H54 (cell line): ENCODE measurements around the gene MRPS30.
"Not testable (repeated sequence)": the region's sequence is repeated elsewhere in the genome, so short reads cannot be mapped to it uniquely, and the experiment has no call there.

Source experiments
- DNase-seq: peaks from one replicate; pipeline ENCODE4 v3.0.0; 2011; ENCODE audit warnings: low spot score, mixed read lengths; ENCODE audit not compliant: insufficient read length
- FAIRE-seq: peaks from 3 replicates; lab custom pipeline; 2011; peaks lifted over from hg19 to GRCh38; lab: Jason Lieb, UNC
- POLR2A ChIP-seq: IDR thresholded peaks from 2 replicates; pipeline ENCODE4 v1.6.1; 2011; ENCODE audit warnings: low read depth, mild to moderate bottlenecking, low read length

Gene MRPS30

DNA sequence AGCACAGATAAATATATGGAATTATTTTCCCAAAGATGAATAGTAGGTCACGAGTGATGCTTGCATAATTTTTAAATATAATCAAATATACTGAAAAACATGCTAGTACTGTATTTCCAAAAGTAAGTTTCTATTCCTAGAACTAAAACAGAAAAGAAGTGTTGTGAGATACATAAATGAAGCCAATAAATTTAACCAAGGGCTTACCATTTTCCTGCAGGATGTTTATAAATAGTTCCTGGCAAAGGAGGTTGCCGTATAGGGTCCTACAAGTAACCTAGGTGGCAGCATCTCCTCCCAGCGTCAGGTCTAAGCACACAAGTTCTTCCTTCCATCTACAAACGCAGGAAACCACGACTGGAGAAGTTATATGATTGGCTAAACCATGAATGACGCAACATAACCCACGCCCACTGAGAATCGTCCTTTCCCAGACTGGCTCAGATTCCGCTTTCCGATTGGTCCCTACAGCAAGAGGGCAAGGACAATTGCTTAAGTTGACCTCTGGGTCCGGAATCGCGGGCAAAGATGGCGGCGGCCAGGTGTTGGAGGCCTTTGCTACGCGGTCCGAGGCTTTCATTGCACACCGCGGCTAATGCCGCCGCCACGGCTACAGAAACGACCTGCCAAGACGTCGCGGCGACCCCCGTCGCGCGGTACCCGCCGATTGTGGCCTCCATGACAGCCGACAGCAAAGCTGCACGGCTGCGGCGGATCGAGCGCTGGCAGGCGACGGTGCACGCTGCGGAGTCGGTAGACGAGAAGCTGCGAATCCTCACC, at the start of gene MRPS30:
MRPS30 (plus strand) TSS at position 513 of the 780 bp plus-strand sequence; CDS start at position 529, 16 bp downstream.
- DNase-seq (peak; percentile 61), FAIRE-seq (peak; percentile 100)
- peak; percentile 78 for TF ChIP-seq POLR2A

DNA sequence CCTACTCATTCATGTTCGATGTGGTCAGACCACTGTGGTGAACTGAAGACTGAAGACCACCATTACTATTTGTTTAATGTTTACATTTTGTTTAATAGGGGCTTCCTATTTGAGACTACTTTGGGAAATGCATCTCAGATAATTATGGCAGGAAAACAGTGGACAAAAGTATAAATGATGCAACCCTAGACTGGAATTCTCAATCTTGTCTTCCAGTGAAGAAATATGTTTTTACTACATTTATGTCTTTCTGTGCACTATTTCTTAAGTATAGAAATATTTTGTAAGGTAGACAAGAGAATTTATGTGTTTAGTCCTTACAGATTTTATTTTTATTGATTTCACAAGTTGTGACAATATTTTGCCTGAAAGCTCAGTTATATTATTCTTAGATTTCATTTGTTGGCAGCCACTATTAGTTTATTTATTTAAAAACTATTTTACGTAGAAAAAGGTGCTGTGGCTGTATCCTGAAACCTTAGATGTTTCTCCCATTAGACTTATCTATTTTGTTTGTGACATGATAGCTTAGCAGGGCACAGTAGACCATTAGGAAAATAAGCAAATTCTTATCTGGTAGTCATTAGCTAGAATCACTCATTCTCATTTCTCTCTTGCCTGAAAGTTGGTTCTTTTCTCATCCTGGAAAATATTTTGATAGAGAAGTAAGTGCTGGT, 39.4 kb upstream of the MRPS30 start:
- DNase-seq, result no peak
- no peak for FAIRE-seq
- no peak for TF ChIP-seq POLR2A

DNA sequence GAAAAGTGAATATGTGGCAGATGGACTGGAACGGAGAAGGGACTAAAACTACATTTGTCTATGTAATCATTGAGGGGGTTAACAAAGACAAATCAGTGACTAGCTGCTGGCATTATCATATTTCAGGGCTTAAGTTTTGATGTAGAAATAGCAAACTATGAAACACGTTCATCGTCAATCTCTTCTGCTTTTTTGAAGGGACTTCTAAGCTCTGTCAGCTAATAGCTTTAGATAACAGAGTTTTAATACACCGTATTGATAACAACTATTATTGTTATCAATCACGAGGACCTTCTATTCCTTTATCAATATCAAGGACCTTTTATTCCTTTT, 38.9 kb upstream of the MRPS30 start:
- no peak for DNase-seq
- TF ChIP-seq POLR2A, result no peak

DNA sequence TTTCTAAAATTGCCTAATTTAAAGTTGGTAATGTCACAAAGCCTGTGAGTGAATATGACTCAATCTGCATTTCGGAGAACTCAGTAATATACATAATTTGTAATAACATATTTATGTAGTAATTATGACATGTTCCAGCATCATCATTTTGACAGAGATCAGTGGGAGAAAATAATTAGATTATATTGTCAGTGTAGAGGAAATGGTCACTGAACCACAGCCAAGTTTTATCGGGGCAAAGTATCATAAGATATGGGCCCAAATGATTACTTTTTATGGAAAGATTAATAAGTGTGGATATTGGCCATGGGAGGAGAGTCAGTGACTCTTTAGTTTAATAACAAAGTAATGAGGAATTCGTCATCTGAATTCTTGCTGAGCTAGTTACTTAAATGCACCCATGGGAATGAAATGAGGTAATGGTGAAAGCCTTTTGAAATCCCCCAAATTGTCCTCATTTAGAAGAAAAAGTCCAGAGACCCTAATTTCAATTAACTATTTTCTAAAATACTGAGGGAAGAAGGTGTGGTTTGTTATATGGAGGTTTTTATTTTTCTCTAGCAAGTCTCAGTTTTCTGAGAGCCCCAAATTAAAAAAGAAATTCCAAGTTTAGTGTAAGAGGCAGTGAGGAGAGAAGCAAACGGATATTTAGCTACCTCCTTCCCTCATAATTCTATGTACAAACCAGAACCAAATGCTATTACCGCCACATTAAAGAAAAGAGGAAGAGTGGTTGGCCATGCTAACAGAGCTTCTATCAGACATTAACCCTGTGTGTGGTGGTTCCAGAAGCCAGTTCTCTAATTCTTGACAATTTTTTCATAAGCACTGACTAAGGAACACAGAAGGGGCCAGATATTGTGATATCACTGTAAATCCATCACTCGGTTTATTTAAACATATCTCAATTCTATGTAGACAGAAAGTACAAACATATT, 37.7 kb upstream of the MRPS30 start:
- TF ChIP-seq POLR2A, result no peak
- DNase-seq (no peak), FAIRE-seq (peak; percentile 50)

More for the DNA sequence above, 38.9 kb upstream of the MRPS30 start:
- FAIRE-seq, result peak; percentile 62

DNA sequence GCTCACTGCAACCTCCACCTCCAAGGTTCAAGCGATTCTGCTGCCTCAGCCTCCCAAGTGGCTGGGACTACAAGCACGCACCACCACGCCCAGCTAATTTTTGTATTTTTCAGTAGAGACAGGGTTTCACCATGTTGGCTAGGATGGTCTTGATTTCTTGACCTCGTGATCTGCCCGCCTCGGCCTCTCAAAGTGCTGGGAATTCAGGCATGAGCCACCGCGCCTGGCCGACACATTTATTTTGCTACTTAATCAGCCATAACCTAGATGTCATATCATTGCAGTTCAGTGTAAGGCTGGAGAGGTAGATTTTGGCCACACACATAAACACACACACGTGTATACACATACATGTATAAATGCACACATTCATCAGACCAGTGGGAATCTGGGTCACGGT, 36.4 kb upstream of the MRPS30 start:
- FAIRE-seq, DNase-seq: not testable (repeated sequence)

DNA sequence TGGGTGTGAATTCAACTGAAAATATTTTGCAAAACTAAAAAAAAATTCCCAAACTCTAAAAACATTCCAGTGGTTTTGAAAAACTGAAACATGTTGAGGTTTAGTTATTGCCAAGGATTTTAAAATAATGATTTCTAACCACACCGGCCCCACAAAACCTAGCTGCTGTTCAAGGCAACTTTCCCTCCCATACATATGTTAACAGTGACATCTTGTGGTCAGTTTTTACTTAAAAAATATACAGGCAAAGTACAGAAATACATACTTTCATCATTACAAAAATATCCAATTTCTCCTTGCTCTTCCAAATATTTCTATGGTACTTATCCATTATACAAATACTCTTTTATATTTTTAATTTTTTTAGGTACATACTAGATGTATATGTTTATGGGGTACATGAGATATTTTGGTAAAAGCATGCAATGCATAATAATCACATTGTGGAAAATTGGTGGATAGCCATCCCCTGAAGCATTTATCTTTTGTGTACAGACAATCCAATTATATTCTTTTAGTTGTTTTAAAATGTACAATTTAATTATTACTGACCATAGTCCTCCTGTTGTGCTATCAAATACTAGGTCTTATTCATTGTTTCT, 34.4 kb upstream of the MRPS30 start:
- DNase-seq (no peak), FAIRE-seq (peak; percentile 91)
- no peak for TF ChIP-seq POLR2A

DNA sequence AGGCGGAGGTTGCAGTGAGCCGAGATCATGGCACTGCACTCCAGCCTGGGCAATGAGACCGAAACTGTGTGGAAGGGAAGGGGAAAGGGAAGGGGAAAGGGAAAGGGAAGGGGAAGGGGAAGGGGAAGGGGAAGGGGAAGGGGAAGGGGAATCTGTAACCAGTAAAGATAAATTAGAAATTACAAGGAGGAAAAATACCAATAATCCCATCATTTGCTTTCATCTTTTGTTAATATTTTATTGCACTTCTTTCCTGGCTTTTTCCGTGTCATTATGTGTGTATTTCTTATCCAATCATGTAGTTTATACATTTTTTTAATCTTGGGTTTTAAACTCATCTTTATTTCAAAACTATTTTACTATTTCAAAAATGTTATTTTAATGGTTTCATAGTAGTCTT, 29.6 kb upstream of the MRPS30 start:
- DNase-seq, result no peak
- FAIRE-seq, result no peak
- TF ChIP-seq POLR2A, result no peak

DNA sequence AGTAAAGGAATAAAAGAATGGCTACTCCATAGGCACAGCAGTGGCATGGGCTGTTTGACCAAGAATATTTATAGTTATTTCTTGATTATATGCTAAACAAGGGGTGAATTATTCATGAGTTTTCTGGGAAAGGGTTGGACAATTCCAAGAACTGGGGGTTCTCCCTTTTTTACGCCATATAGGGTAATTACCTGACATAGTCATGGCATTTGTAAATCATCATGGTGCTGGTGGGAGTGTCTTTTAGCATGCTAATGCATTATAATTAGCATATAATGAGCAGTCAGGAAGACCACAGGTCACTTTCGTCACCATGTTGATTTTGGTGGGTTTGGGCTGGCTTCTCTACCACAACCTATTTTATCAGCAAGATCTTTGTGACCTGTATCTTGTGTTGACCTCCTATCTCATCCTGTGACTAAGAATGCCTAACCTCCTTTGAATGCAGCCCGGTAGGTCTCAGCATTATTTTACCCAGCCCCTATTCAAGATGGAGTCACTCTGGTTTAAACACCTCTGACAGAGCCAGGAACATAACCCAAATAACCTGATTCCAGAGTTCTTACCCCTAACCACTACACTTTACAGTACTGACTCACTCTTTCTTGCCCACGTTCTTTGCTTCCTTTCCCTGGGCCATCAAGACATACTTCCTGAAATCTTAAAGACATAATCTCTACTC, 25.0 kb upstream of the MRPS30 start:
- TF ChIP-seq POLR2A, result no peak
- FAIRE-seq (no peak), DNase-seq (no peak)

DNA sequence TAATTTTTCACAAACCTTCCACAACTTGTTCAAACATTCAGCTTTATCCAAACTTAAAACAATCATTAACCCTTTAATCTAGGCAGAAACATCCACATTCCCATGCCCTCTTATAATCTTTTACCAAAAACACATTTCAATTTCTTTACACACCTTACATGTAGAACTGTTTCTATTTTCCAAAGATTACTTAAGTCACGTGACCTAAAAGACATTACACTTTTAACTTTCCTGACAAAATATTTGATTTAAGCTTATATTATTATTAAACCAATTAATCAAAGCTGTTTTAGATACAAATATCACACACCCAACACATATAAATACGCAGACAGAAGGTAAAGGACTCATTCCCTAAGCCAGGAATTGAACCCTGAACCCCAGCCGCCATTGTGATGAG, 21.0 kb upstream of the MRPS30 start:
- peak; percentile 23 for FAIRE-seq
- no peak for TF ChIP-seq POLR2A

DNA sequence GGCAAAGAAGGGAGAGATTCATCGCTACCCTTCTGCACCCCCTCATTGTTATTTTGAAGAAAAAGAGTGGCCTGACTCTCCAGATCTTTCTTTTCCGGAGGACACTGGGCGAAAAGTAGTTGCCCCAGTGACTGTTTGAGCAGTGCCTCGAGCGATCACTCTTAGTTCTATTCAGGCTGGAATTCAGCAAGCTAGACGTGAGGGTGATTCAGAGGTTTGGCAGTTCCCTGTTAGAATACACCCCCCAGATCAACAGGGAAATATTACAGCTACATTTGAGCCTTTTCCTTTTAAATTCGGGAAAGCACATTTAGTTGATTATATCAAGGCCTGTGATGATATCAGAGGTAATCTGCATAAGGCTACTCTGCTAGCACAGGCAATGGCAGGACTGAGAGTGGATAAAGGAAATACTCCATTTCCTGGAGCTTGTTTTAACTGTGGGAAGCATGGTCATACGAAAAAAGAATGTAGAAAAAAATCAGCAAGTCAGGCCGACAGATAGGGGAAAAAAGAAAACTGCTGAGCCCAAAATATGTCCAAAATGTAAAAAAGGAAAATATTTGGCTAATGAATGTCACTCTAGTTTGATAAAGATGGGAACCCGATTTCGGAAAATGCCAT, 19.3 kb upstream of the MRPS30 start:
- DNase-seq, result not testable (repeated sequence)
- FAIRE-seq, result peak; percentile 89

More for the DNA sequence above, 21.0 kb upstream of the MRPS30 start:
- no peak for DNase-seq

DNA sequence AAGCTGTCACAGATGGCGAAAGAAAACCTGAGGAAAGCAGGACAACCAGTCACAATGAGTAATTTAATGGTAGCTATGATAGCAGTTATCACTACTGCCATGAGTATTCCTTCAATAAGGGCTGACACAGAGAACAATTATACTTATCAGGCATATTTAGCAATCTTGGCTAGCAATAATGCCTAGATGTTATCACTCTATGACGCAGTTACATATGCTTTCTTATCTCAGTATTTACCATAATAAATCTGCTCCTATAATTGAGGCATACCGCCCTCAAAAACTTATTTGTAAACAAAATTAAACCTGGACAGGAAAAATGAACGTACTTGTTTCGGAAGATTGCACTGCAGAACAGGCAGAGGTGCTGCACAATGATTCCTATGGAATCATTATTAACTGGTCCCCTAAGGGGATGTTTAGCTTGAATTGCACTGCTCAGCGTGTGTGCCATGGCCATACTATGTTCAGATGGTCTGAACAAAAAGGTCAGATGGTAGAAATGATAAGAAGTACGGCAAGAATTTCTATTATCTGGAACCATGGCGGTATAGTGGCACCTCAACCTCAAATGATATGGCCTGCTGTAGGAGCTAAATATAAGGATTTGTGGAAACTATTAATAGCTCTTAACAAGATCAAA, 16.6 kb upstream of the MRPS30 start:
- not testable (repeated sequence) for DNase-seq, FAIRE-seq

DNA sequence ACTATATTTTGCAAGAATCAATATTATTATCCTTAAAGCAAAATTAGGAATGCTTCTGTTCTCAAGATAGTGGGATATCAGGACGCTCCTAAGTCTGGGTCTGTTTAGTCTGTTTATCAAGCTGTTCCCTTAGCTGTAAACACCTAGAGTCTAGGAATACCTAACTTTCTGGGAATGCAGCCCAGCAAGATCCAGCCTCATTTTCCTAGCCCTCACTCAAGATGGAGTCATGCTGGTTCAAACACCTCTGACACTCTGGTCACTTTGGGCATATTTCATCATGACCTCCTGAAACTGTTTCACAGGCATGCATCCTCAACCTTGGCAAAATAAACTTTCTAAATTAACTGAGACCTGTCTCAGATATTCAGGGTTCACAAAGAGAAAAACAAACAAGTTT, 14.4 kb upstream of the MRPS30 start:
- TF ChIP-seq POLR2A, result no peak
- FAIRE-seq (no peak), DNase-seq (no peak)
